Measurements from ENCODE around the gene IQUB.
"Not testable (repeated sequence)": the region's sequence is repeated elsewhere in the genome, so short reads cannot be mapped to it uniquely, and the experiment has no call there.

IQUB gene

GRCh38 chr7:123485187-123485586, 49.2 kb downstream of the IQUB start:
- DNase-seq = no peak

GRCh38 chr7:123484199-123484598, 50.2 kb downstream of the IQUB start:
- no peak for DNase-seq

GRCh38 chr7:123480107-123480506, 54.3 kb downstream of the IQUB start:
- DNase-seq = no peak

- DNase-seq = not testable (repeated sequence)
These were observed 56.3 kb downstream of the IQUB start for GRCh38 chr7:123478056-123478455.

GRCh38 chr7:123472750-123473445, 61.5 kb downstream of the IQUB start:
- DNase-seq = no peak

GRCh38 chr7:123472327-123472726, 62.1 kb downstream of the IQUB start:
- DNase-seq = no peak

GRCh38 chr7:123468303-123468702, 66.1 kb downstream of the IQUB start:
- no peak for DNase-seq

GRCh38 chr7:123463890-123464289, 70.5 kb downstream of the IQUB start:
- DNase-seq = no peak

GRCh38 chr7:123460616-123461015, 73.8 kb downstream of the IQUB start:
- no peak for DNase-seq

GRCh38 chr7:123455965-123456470, 78.4 kb downstream of the IQUB start:
- no peak for DNase-seq

GRCh38 chr7:123440101-123440548, 94.3 kb downstream of the IQUB start:
- no peak for DNase-seq

- DNase-seq = no peak
These were observed 95.2 kb downstream of the IQUB start for GRCh38 chr7:123439191-123439590.

- DNase-seq = no peak
These were observed 96.9 kb downstream of the IQUB start for GRCh38 chr7:123437447-123437995.

GRCh38 chr7:123435080-123435700, 99.2 kb downstream of the IQUB start:
- DNase-seq = no peak

GRCh38 chr7:123433665-123434064, 100.7 kb downstream of the IQUB start:
- no peak for DNase-seq

- DNase-seq = no peak
These were observed 101.8 kb downstream of the IQUB start for GRCh38 chr7:123432601-123433000.

GRCh38 chr7:123431075-123431614, 103.2 kb downstream of the IQUB start:
- no peak for DNase-seq

GRCh38 chr7:123425246-123425645, 109.1 kb downstream of the IQUB start:
- DNase-seq = no peak

- DNase-seq = no peak
These were observed 109.9 kb downstream of the IQUB start for GRCh38 chr7:123424463-123424862.

GRCh38 chr7:123423622-123424021, 110.8 kb downstream of the IQUB start:
- no peak for DNase-seq

- no peak for DNase-seq
These were observed 116.8 kb downstream of the IQUB start for GRCh38 chr7:123417580-123417979.

GRCh38 chr7:123415625-123416024, 118.8 kb downstream of the IQUB start:
- DNase-seq = no peak

- DNase-seq = no peak
These were observed 124.0 kb downstream of the IQUB start for GRCh38 chr7:123410273-123410904.
